Measurements from ENCODE around the gene HEXIM2. TPM values are rescaled to one million over a fixed set of nuclear protein-coding genes. Genes with fewer than 3 reads are reported as not detected.
A peak's percentile ranks its signal among the peaks of the same experiment; 100 is the strongest.

HEXIM2 gene
- total RNA-seq, 1 experiment from 2014 or later: 12.5 TPM

DNA sequence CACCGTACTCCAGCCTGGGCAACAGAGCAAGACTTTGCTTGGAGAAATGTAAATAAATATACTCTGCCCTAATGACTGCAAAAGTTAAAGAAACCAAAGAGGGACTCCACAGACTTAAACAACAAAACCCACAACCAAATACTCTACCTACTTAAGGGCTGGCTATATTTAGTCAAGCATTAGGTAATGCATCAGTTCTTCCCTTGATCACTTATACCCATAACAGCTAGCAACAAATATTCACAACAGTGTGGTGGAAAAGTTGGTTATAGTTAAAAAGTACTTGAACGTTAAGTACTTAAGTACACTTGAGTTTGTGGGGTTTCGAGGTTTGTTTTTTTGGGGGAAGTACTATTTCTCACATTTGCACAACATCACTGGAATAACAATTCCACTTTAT lies 5.4 kb upstream of the HEXIM2 start:
- Histone ChIP-seq H2BK15ac (ENCODE audit: low read depth, low read length) (no peak overlapping the region), H3K27me3 (ENCODE audit: insufficient read depth, low read length) (no peaks in the 10 kb centered on the region), H2BK5ac (ENCODE audit: insufficient read length, low read length) (no peak overlapping the region), H2BK12ac (ENCODE audit: insufficient read length, low read depth, low read length) (no peak overlapping the region), H3K4me2 (ENCODE audit: insufficient read depth, insufficient read length, low read length) (no peak overlapping the region), H3K18ac (ENCODE audit: insufficient read length, low read depth, low read length) (no peak overlapping the region), H3K14ac (ENCODE audit: insufficient read depth, low read length) (no peak overlapping the region), H4K5ac (ENCODE audit: insufficient read length, low read depth, low read length) (no peak overlapping the region), H3K4me1 (ENCODE audit: insufficient read depth, low read length) (0 out of 2 replicates have a peak, but pooled peaks cover 2% of the 10 kb centered on the region), H3K23ac (ENCODE audit: insufficient read length, low read depth, low read length) (no peak overlapping the region), H3K79me2 (ENCODE audit: insufficient read depth, low read length) (no peaks in the 10 kb centered on the region), H3K79me1 (ENCODE audit: insufficient read depth, low read depth, low read length, poor library complexity, severe bottlenecking) (peaks cover 4% of the 10 kb centered on the region), H2AK5ac (ENCODE audit: insufficient read length, low read length) (no peak overlapping the region), H3K27ac (ENCODE audit: insufficient read length, low read depth, low read length) (no peak overlapping the region), H3K9ac (ENCODE audit: extremely low read depth, insufficient read length, low read length) (no peak overlapping the region), H4K91ac (ENCODE audit: insufficient read length, low read depth, low read length) (no peak overlapping the region), H3T11ph (ENCODE audit: low read length) (no peak overlapping the region), H3K56ac (ENCODE audit: insufficient read length, low read depth, low read length) (no peak overlapping the region), H3K4ac (ENCODE audit: low read depth, low read length) (no peak overlapping the region), H3K23me2 (ENCODE audit: insufficient read length, low read depth, low read length, poor library complexity, severe bottlenecking) (peaks cover 3% of the 10 kb centered on the region), H2BK120ac (ENCODE audit: low read depth, low read length, poor library complexity, severe bottlenecking) (no peak overlapping the region), H4K8ac (replicated peaks; ENCODE audit: insufficient read length, low read depth, low read length) (no peak overlapping the region), H2AFZ (ENCODE audit: low read length) (no peak overlapping the region), H2BK20ac (ENCODE audit: low read depth, low read length, poor library complexity, severe bottlenecking) (no peak overlapping the region), H4K20me1 (ENCODE audit: control insufficient read depth, insufficient read depth, insufficient read length) (no peaks in the 10 kb centered on the region), H3K9me3 (ENCODE audit: control insufficient read depth, low read depth, low read length) (no peaks in the 10 kb centered on the region)
- WGBS (ENCODE audit: extremely low coverage, insufficient read length, low lambda C conversion rate): no CpG with 5 or more reads among the region's 3 CpGs
- TF ChIP-seq, protein P1, sequence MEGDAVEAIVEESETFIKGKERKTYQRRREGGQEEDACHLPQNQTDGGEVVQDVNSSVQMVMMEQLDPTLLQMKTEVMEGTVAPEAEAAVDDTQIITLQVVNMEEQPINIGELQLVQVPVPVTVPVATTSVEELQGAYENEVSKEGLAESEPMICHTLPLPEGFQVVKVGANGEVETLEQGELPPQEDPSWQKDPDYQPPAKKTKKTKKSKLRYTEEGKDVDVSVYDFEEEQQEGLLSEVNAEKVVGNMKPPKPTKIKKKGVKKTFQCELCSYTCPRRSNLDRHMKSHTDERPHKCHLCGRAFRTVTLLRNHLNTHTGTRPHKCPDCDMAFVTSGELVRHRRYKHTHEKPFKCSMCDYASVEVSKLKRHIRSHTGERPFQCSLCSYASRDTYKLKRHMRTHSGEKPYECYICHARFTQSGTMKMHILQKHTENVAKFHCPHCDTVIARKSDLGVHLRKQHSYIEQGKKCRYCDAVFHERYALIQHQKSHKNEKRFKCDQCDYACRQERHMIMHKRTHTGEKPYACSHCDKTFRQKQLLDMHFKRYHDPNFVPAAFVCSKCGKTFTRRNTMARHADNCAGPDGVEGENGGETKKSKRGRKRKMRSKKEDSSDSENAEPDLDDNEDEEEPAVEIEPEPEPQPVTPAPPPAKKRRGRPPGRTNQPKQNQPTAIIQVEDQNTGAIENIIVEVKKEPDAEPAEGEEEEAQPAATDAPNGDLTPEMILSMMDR (conservative IDR thresholded peaks at IDR 0.05): no peak
- H3K9me3 Mint-ChIP-seq: no peaks in the 10 kb centered on the region
- DNase-seq: no peak
- peak overlapping the region in 1 of 3 experiments; percentile 82; a peak in 2 of 7 replicates for H3K27ac Mint-ChIP-seq
- H3K4me1 Mint-ChIP-seq: peaks cover 25 to 26% of the 10 kb centered on the region in 2 experiments
- no peak overlapping the region for H3K4me3 Mint-ChIP-seq
- peaks cover 0 to 16% (median 5%) of the 10 kb centered on the region in 3 experiments; a peak in 4 of 7 replicates for H3K36me3 Mint-ChIP-seq (ENCODE audit: insufficient read depth in 1 of 3, low read depth in 3 of 3)
- no peaks in the 10 kb centered on the region for H3K27me3 Mint-ChIP-seq (ENCODE audit: low read depth)
